GM19468 (cell line): ENCODE measurements around the gene ZNF474.

Experiments
- ATAC-seq: cut with Tn5 transposase; IDR thresholded peaks from one replicate; pipeline ENCODE4 v1.9.1; 2021; ENCODE audit warnings: mild to moderate bottlenecking, moderate library complexity, moderate number of reproducible peaks; ENCODE audit not compliant: unreplicated experiment; ENCODE audit errors: extremely low read depth

The ZNF474 gene

GRCh38 chr5:122152266-122152900 lies 23.0 kb downstream of the ZNF474 start:
- no peak for ATAC-seq

- no peak for ATAC-seq
These were observed 23.9 kb downstream of the ZNF474 start for GRCh38 chr5:122153230-122153629.

GRCh38 chr5:122153774-122154173 lies 24.4 kb downstream of the ZNF474 start:
- ATAC-seq = no peak

GRCh38 chr5:122154491-122154890 lies 25.1 kb downstream of the ZNF474 start:
- no peak for ATAC-seq

GRCh38 chr5:122154910-122155309 lies 25.6 kb downstream of the ZNF474 start:
- ATAC-seq = no peak

- no peak for ATAC-seq
These were observed 26.2 kb downstream of the ZNF474 start for GRCh38 chr5:122155546-122155945.

- ATAC-seq = no peak
These were observed 27.5 kb downstream of the ZNF474 start for GRCh38 chr5:122156724-122157325.

GRCh38 chr5:122162100-122162638 lies 32.8 kb downstream of the ZNF474 start:
- no peak for ATAC-seq

GRCh38 chr5:122163121-122164069 lies 34.0 kb downstream of the ZNF474 start:
- no peak for ATAC-seq

- no peak for ATAC-seq
These were observed 34.7 kb downstream of the ZNF474 start for GRCh38 chr5:122164070-122164435.

GRCh38 chr5:122164831-122165558 lies 35.6 kb downstream of the ZNF474 start:
- ATAC-seq = no peak

- ATAC-seq = no peak
These were observed 36.3 kb downstream of the ZNF474 start for GRCh38 chr5:122165559-122166078.

- no peak for ATAC-seq
These were observed 40.2 kb downstream of the ZNF474 start for GRCh38 chr5:122169350-122170103.

- no peak for ATAC-seq
These were observed 41.3 kb downstream of the ZNF474 start for GRCh38 chr5:122170620-122171019.

- ATAC-seq = no peak
These were observed 42.9 kb downstream of the ZNF474 start for GRCh38 chr5:122172207-122172606.

GRCh38 chr5:122173474-122174415 lies 44.4 kb downstream of the ZNF474 start:
- ATAC-seq = no peak

GRCh38 chr5:122175091-122175490 lies 45.7 kb downstream of the ZNF474 start:
- no peak for ATAC-seq

GRCh38 chr5:122175852-122176251 lies 46.5 kb downstream of the ZNF474 start:
- no peak for ATAC-seq
